ENCODE results near the gene MACF1. TPM values are rescaled to one million over a fixed set of nuclear protein-coding genes. Genes with fewer than 3 reads are reported as not detected.

The MACF1 gene
- total and polyA plus RNA-seq, 9 donors: 93.6 to 331 (median 247) TPM

- Histone ChIP-seq H3K27me3 (no peaks in the 10 kb centered on the region), H3K27ac (no peak overlapping the region), H3K36me3 (no peaks in the 10 kb centered on the region), H3K4me3 (no peak overlapping the region), H3K4me1 (ENCODE audit: insufficient read depth) (peaks cover 23% of the 10 kb centered on the region), H3K9me3 (no peaks in the 10 kb centered on the region)
- WGBS, 3 donors: 24 to 29% (median 26%) methylated on average over 1 of the region's 1 CpG
- no peak for DNase-seq
- intact Hi-C loops (cut with DNase I): loop anchor here in 1 of 4 donors (5.0 kb wide), 1 partner anchor 38 kb away; no protein-coding TSS in a partner anchor
- TF ChIP-seq EP300 (IDR thresholded peaks at IDR 0.05) (no peak), CTCF (IDR thresholded peaks at IDR 0.05) (no peak), POLR2A (IDR thresholded peaks at IDR 0.05) (no peak)
These were observed 10.2 kb downstream of the MACF1 start for GRCh38 chr1:39214714-39214997.

- no peak for DNase-seq
These were observed 10.7 kb downstream of the MACF1 start for GRCh38 chr1:39214998-39215873.

DNA sequence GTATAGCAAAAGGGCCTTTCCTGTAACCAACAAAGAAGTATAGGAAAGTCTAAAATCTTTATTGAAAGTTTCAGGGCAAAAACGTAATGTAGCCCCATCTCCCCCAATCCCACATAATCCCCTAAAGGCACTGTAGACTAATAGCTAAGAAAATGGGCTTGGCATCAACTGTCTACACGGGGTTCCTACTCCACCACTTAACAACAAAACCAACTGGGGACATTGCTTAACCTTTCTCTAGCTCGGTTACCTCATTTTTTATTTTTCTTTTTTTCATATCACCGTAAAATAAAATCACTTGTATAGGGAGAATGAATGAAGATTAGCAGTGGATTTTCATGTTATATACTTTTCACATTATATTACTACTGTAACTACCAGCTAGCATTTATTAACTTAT lies 12.3 kb downstream of the MACF1 start:
- TF ChIP-seq CTCF (IDR thresholded peaks at IDR 0.05): no peak
- no peak for TF ChIP-seq POLR2A (IDR thresholded peaks at IDR 0.05)
- no peak for TF ChIP-seq EP300 (IDR thresholded peaks at IDR 0.05)
- H3K27ac ChIP-seq: no peak overlapping the region
- H3K4me1 ChIP-seq (ENCODE audit: insufficient read depth): peaks cover 19% of the 10 kb centered on the region
- no peak overlapping the region for H3K4me3 ChIP-seq
- no peaks in the 10 kb centered on the region for H3K9me3 ChIP-seq
- H3K36me3 ChIP-seq: no peaks in the 10 kb centered on the region
- intact Hi-C loops (cut with DNase I): no loop called here
- 80 to 85% (median 83%) methylated on average over 4 of the region's 4 CpGs for WGBS, 3 donors
- no peaks in the 10 kb centered on the region for H3K27me3 ChIP-seq
- DNase-seq: no peak

More at GRCh38 chr1:39214998-39215873, 10.7 kb downstream of the MACF1 start:
- Histone ChIP-seq H3K36me3 (no peaks in the 10 kb centered on the region), H3K9me3 (no peaks in the 10 kb centered on the region), H3K27me3 (no peaks in the 10 kb centered on the region), H3K4me3 (no peak overlapping the region), H3K4me1 (ENCODE audit: insufficient read depth) (peaks cover 23% of the 10 kb centered on the region), H3K27ac (no peak overlapping the region)
- intact Hi-C loops (cut with DNase I): loop anchor here in 1 of 4 donors (5.0 kb wide), 1 partner anchor 37 kb away; no protein-coding TSS in a partner anchor
- WGBS, 3 donors: 82 to 87% (median 84%) methylated on average over 11 of the region's 11 CpGs
- no peak for TF ChIP-seq CTCF (IDR thresholded peaks at IDR 0.05)
- no peak for TF ChIP-seq EP300 (IDR thresholded peaks at IDR 0.05)
- no peak for TF ChIP-seq POLR2A (IDR thresholded peaks at IDR 0.05)

DNA sequence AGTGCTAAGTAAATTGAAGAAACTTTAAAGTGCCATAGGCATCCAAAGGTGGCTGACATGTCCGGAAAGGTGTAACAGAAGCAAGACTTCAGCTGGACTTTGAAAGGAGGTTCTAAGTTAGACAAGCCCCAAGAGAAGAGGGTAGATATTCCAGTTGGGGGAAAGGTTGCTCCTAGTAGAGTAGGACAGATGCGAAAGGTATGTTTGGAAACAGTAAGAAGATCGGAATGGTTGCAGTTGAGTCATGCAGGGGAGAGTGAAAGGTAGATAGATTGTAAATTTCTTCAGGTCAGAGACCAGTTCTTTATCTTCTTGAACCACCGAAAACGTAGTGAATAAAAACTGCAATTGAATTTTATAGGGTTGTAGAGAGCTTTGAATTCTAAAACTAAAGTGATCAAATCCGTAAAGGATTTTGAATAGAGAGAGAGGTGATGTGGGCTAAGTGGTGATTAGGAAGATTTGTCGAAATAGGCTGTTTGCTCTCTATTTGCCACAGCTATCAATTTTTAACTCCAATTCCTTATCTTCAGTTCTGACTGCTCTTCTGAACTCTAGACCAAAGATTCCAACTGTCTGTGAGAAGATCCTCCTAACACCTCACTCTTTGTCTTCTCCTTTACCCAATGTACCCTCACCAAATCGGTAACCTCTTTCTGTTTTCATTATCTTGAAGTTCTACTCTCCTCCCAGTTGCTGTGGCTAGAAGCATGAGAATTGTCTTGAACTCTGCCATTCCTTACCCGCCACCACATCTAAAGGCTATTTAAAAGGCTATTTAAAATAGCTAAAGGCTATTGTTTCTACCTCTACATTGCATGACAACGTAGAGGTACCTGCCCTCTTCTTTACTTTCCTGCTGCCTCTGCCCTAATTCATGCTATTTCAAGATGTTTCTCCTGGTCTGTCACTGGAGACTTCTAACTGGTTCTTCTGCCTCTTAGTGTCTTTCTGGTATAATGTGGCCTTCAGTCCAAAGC lies 16.7 kb downstream of the MACF1 start:
- no peak for DNase-seq
- intact Hi-C loops (cut with DNase I): no loop called here
- WGBS, 3 donors: 93 to 94% (median 94%) methylated on average over 10 of the region's 10 CpGs
- Histone ChIP-seq H3K9me3 (no peaks in the 10 kb centered on the region), H3K4me3 (no peak overlapping the region), H3K27ac (no peak overlapping the region), H3K27me3 (no peaks in the 10 kb centered on the region), H3K4me1 (ENCODE audit: insufficient read depth) (peaks cover 3% of the 10 kb centered on the region), H3K36me3 (no peaks in the 10 kb centered on the region)
- TF ChIP-seq EP300 (IDR thresholded peaks at IDR 0.05) (no peak), CTCF (IDR thresholded peaks at IDR 0.05) (no peak), POLR2A (IDR thresholded peaks at IDR 0.05) (no peak)
